Measurements from ENCODE around the gene SLC4A11.
A peak's percentile ranks its signal among the peaks of the same experiment; 100 is the strongest.

SLC4A11 gene

DNA sequence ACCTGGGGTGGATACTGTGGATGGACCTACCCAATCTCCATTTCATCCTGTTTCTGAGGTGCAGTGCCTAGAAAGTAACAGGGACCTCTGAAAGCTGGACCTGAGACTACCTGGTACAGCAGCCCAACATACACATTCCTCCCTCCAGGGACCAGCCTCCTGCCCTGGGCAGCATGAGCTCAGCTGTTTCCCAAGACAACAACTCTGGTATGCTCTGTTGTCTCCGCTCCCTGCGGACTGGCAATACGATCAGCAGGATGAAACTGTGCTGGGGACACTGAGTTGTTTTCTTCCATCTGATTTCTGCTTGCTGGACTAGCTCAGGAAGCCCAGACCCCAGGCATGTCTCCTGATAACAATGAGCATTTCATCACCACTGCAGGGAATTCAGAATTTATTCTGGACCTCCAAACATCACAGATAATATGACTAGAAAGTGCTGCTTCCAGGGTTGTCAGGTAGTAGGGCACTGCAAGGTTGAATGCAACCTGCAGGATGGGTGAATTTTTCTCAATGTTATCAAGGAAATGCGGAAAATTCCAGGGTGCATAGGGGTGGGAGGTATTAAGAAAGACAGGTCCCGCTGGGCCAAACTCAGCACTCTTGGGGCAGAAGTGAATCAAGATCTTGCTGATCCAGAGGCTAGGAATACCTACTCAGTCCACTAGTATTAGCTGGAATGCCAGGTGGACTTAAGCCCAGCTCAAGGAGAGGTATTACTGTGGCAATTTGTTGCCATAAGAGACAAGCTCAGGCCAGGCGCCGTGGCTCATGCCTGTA, 38.9 kb upstream of the SLC4A11 start:
- in situ Hi-C loops (cut with MboI; ENCODE audit: low sequenced_read_pairs, unreplicated experiment): no loop called here
- no peak for DNase-seq (ENCODE audit: low spot score)
- TF ChIP-seq, protein P1, sequence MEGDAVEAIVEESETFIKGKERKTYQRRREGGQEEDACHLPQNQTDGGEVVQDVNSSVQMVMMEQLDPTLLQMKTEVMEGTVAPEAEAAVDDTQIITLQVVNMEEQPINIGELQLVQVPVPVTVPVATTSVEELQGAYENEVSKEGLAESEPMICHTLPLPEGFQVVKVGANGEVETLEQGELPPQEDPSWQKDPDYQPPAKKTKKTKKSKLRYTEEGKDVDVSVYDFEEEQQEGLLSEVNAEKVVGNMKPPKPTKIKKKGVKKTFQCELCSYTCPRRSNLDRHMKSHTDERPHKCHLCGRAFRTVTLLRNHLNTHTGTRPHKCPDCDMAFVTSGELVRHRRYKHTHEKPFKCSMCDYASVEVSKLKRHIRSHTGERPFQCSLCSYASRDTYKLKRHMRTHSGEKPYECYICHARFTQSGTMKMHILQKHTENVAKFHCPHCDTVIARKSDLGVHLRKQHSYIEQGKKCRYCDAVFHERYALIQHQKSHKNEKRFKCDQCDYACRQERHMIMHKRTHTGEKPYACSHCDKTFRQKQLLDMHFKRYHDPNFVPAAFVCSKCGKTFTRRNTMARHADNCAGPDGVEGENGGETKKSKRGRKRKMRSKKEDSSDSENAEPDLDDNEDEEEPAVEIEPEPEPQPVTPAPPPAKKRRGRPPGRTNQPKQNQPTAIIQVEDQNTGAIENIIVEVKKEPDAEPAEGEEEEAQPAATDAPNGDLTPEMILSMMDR (IDR thresholded peaks at IDR 0.05; ENCODE audit: borderline replicate concordance, control extremely low read depth, extremely low read depth, insufficient read depth, missing control alignments): no peak

DNA sequence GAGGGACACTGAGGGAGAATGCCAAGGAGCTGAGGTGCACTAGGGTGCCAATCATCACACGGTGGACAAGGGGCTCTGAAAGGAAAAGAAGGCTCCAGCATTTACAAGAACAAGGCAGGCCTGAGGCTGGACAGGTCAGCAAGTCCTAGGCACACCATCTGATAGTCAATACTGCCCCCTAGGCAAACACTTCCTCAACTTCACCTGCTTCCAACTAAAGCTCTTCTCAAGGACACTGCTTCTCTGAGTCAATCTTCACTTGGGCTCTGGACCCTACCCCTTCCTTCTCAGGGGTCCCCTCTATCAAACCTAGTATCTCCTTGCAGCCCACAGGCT, 37.7 kb upstream of the SLC4A11 start:
- DNase-seq (ENCODE audit: low spot score): peak; percentile 54
- TF ChIP-seq, protein P1 (IDR thresholded peaks at IDR 0.05; ENCODE audit: borderline replicate concordance, control extremely low read depth, extremely low read depth, insufficient read depth, missing control alignments): peak; percentile 43
- in situ Hi-C loops (cut with MboI; ENCODE audit: low sequenced_read_pairs, unreplicated experiment): no loop called here

DNA sequence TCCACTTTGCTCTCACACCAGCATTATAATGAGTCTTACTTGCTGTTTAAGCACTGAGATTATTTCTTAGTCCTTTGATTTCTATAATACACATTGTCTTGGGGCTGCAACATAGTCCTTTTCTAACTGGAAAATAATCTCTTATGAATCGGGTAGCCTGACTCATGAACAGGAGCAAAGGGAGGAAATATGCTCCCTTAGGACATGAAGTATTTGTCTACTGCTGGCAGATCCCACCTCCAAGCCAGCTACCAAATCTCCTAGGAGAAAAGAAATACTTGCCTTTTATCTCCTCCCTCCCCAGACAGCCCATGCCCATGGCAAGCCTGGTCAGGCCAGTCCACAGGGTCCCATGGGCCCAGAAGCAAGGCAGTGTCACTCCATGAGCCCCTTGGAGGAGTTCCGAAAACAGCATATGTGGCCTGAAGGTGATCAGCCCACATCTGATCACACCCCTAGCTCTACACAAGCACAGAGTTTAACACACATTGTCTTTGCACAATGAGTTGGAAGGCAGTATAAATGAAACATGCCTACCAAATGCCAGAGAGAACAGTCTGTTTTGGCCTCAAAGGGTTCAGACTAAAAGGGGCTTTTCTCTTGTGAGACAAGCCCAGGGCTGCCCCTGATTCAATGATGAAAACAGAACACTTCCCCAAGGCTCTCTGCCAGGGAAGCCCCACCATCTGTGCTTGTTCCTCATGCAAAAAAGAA, 37.1 kb upstream of the SLC4A11 start:
- in situ Hi-C loops (cut with MboI; ENCODE audit: low sequenced_read_pairs, unreplicated experiment): no loop called here
- DNase-seq (ENCODE audit: low spot score): no peak
- TF ChIP-seq, protein P1 (IDR thresholded peaks at IDR 0.05; ENCODE audit: borderline replicate concordance, control extremely low read depth, extremely low read depth, insufficient read depth, missing control alignments): no peak

DNA sequence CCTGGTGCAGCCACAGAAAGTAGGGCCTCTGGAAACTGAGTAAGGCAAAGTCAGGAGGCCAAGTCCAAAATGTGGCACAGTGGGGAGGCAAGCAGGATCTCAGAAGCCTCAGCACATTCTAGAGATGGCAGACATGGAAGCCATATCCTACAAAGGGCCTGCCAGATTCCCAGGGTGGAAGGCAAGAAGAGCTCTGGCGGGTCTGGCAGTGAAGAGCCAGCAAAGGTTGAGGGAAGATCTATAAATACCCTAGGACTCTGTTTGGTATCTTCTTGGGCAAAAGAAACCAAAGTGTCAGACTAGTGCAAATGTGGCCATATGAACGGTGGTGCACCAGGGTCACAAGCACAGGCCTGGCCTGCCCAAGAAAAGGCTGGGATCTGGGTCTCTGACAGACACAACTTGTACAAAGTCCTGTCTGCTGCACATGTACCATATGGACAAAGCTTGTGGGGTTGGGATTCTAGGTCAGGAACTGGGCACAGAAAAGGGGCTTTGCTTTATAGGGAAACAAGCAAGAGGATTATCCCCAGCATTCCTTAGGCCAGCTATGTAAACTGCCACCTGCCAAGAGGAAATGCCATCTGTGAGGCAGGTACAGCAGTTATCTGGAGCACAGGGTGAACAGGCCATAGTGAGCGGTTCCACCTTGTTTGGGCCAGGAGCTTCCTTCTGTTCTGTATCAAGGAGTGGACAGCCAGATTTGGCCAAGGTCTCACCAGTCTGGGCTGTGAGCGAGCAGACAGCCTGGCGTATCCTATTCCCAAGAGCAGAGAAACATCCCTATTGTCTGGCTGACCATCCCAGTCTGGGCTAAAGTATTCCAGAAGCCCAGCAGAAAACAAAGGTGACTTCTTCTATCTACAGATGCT, 36.3 kb upstream of the SLC4A11 start:
- TF ChIP-seq, protein P1 (IDR thresholded peaks at IDR 0.05; ENCODE audit: borderline replicate concordance, control extremely low read depth, extremely low read depth, insufficient read depth, missing control alignments): no peak
- DNase-seq (ENCODE audit: low spot score): no peak
- in situ Hi-C loops (cut with MboI; ENCODE audit: low sequenced_read_pairs, unreplicated experiment): no loop called here

DNA sequence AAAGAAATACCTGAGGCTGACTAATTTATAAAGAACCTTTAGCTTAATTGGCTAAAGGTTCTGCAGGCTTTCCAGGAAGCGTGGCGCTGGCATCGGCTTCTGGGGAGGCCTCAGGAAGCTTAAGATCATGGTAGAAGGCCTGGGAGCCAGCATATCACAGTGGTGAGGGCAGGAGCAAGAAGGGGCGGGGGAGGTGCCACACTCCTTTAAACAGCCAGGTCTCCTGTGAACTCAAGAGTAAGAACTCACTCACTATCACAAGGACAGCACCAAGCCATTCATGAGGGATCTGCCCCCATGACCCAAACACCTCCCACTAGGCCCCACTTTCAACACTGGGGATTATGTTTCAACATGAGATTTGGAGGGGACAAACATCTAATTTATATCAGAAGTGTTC, 34.4 kb upstream of the SLC4A11 start:
- TF ChIP-seq, protein P1 (IDR thresholded peaks at IDR 0.05; ENCODE audit: borderline replicate concordance, control extremely low read depth, extremely low read depth, insufficient read depth, missing control alignments): no peak
- no peak for DNase-seq (ENCODE audit: low spot score)
- in situ Hi-C loops (cut with MboI; ENCODE audit: low sequenced_read_pairs, unreplicated experiment): no loop called here

DNA sequence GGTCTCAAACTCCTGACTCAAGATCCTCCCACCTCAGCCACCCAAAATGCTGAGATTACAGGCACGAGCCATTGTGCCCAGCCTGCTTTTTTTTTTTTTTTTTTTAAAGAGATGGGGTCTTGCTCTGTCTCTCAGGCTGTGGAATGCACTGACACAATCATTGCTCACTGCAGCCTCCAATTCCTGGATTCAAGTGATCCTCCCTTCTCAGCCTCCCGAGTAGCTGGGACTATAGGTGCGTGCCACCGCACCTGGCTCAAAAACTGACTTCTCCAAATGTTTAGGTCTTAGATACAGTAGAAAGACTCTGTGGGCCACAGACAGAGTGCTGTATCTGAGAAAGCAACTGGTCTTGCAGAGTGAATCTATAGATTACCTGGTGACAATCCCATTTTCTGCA, 31.1 kb upstream of the SLC4A11 start:
- DNase-seq (ENCODE audit: low spot score): no peak
- in situ Hi-C loops (cut with MboI; ENCODE audit: low sequenced_read_pairs, unreplicated experiment): no loop called here
- TF ChIP-seq, protein P1 (IDR thresholded peaks at IDR 0.05; ENCODE audit: borderline replicate concordance, control extremely low read depth, extremely low read depth, insufficient read depth, missing control alignments): no peak
